ENCODE measurements around the gene TSPAN4.

The TSPAN4 gene

GRCh38 chr11:868394-868793 is 25.7 kb downstream of the TSPAN4 start:
- DNase-seq = no peak

GRCh38 chr11:868802-869201 is 26.1 kb downstream of the TSPAN4 start:
- DNase-seq = no peak

- DNase-seq = no peak
Measured at GRCh38 chr11:869399-870126, 26.9 kb downstream of the TSPAN4 start.

- DNase-seq = no peak
Measured at GRCh38 chr11:870127-870413, 27.4 kb downstream of the TSPAN4 start.

- no peak for DNase-seq
Measured at GRCh38 chr11:870418-870817, 27.8 kb downstream of the TSPAN4 start.

- no peak for DNase-seq
Measured at GRCh38 chr11:871472-871871, 28.8 kb downstream of the TSPAN4 start.

GRCh38 chr11:872799-873198 is 30.1 kb downstream of the TSPAN4 start:
- DNase-seq = no peak

GRCh38 chr11:873706-874105 is 31.1 kb downstream of the TSPAN4 start:
- no peak for DNase-seq

GRCh38 chr11:875203-875602 is 32.6 kb downstream of the TSPAN4 start:
- no peak for DNase-seq

- DNase-seq = no peak
Measured at GRCh38 chr11:875769-876301, 33.2 kb downstream of the TSPAN4 start.

- no peak for DNase-seq
Measured at GRCh38 chr11:876545-876944, 33.9 kb downstream of the TSPAN4 start.

- no peak for DNase-seq
Measured at GRCh38 chr11:877565-877964, 34.9 kb downstream of the TSPAN4 start.

- DNase-seq = no peak
Measured at GRCh38 chr11:880447-880846, 37.8 kb downstream of the TSPAN4 start.

GRCh38 chr11:882596-882995 is 39.9 kb downstream of the TSPAN4 start:
- DNase-seq = no peak

GRCh38 chr11:883527-883926 is 40.9 kb downstream of the TSPAN4 start:
- DNase-seq = no peak

- DNase-seq = no peak
Measured at GRCh38 chr11:884578-885070, 42.0 kb downstream of the TSPAN4 start.

GRCh38 chr11:886568-886967 is 43.9 kb downstream of the TSPAN4 start:
- no peak for DNase-seq

GRCh38 chr11:887589-887988 is 44.9 kb downstream of the TSPAN4 start:
- DNase-seq = no peak

- no peak for DNase-seq
Measured at GRCh38 chr11:888310-889212, 45.9 kb downstream of the TSPAN4 start.

GRCh38 chr11:889257-889656 is 46.6 kb downstream of the TSPAN4 start:
- no peak for DNase-seq

GRCh38 chr11:889687-890475 is 47.2 kb downstream of the TSPAN4 start:
- no peak for DNase-seq

GRCh38 chr11:890794-891540 is 48.3 kb downstream of the TSPAN4 start:
- DNase-seq = no peak

Measured in effector CD8-positive, alpha-beta T cell (primary cell).